Astrocyte of the spinal cord (primary cell): ENCODE results near the gene SZT2.
A peak's percentile ranks its signal among the peaks of the same experiment; 100 is the strongest.

ENCODE experiments used
- DNase-seq: peaks from one replicate; pipeline ENCODE4 v3.0.0; 2011; ENCODE audit warnings: low read depth, low spot score
- H3K4me3 ChIP-seq: 2 replicates; pipeline ENCODE4 v1.5.1; 2011; ENCODE audit warnings: low read depth, mild to moderate bottlenecking, low read length, moderate library complexity
- CTCF ChIP-seq: IDR thresholded peaks from 2 replicates; pipeline ENCODE4 v1.5.1; 2012; ENCODE audit warnings: low read depth, mild to moderate bottlenecking, low read length, inconsistent platforms
- in situ Hi-C: cut with HindIII; loops from 2 replicates; pipeline ENCODE4 v1.10.0; 2017; ENCODE audit warnings: low sequenced_read_pairs

The SZT2 gene

DNA sequence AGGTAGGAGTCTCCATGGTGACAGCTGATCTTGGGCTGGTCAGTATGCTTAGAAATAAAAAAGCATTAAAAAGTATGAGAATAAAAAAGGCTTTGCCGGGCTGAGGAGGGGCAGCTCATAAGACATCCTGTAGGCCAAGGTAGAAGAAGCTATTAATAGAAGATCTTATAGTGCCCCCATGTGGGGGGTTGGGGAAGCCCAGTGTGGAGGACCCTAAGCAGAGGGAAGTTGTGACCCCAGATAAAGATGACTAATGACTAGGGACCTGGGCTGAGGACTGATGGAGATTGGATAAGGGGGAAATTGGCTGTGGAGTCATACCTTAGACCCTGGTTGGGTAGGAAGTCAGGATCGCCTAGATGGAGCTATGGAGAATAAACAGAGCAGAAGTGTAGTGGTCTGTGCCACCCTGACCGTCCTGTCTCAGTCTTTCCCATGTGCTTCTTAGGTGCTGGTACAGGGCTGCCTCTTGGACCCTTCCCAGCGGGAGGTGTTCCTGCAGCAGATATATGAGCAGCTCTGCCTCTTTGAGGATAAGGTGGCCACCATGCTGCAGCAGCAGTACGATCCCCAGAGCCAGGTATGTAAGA, 25.0 kb downstream of the SZT2 start:
- TF ChIP-seq CTCF, result peak; percentile 64
- H3K4me3 ChIP-seq, result no peak overlapping the region
- peak; percentile 61 for DNase-seq
- in situ Hi-C loops, result no loop called here

DNA sequence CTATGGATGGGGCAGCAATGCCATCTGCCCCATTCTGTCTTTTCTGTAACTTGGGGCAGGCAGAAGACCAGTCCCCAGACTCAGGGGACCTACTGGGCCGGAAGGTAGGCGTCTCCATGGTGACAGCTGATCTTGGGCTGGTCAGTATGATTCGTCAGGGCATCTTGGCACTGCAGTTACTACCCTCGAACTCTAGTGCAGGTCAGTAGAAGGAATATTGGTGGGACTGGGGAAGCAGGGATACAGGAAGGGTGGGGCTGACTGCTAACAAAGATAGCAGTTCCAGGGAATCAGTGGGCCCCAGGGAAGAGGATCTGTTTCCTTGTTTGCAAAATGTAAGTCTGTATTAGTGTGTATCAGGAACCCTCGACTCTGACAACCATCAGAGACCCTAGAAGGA, 26.2 kb downstream of the SZT2 start:
- in situ Hi-C loops, result no loop called here
- no peak for DNase-seq
- no peak for TF ChIP-seq CTCF
- no peak overlapping the region for H3K4me3 ChIP-seq

DNA sequence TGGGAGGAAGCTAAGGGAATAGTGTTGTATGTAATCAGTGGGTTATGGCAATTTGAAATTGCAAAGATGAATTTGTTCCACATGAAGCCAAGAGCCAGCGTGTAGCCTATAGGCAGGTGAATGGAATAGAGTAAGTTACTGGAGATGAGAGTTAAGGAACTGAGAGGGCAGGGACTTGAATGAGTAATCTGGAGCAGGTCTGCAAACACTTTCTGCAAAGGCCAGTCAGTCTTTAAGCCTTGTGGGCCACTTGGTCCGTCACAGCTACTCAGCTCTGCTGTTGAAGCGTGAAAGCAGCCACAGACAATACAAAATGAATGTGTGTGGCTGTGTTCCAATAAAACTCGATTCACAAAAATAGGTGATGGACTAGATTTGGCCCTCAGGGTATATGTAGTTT, 29.2 kb downstream of the SZT2 start:
- in situ Hi-C loops, result no loop called here
- no peak overlapping the region for H3K4me3 ChIP-seq
- no peak for DNase-seq
- TF ChIP-seq CTCF, result no peak

DNA sequence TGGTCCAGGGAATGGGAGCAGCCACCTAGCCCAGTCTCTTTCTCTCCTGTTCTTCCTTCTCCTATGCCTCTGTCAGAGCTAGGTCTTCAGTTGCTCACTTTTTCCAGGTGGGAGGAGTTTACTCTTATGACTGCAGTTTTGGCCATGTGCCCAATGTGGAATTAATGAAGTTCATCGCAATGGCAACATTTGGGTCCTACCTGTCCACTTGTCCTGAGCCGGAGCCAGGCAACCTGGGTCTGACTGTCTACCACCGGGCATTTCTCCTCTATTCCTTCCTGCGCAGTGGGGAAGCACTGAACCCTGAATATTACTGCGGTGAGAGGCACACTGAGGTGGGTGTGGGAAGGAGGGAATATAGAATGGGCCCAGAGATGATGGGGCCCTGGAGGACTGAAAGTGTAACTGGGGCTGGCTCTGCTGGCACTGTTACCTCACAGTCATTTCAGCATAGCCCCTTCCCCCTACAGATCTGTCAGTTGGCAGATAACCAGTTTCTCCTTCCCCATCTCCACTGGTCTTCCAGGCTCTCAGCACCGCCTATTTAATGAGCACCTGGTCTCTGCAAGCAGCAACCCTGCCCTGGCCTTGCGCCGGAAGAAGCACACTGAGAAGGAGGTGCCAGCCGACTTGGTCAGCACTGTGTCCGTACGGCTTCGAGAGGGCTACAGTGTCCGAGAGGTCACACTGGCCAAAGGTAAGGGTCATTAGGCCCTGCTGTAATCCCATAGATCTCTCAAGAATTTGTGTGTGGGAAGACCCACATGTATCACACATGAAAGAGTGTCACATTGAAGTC, 30.1 kb downstream of the SZT2 start:
- in situ Hi-C loops, result no loop called here
- no peak overlapping the region for H3K4me3 ChIP-seq
- TF ChIP-seq CTCF, result no peak
- no peak for DNase-seq

DNA sequence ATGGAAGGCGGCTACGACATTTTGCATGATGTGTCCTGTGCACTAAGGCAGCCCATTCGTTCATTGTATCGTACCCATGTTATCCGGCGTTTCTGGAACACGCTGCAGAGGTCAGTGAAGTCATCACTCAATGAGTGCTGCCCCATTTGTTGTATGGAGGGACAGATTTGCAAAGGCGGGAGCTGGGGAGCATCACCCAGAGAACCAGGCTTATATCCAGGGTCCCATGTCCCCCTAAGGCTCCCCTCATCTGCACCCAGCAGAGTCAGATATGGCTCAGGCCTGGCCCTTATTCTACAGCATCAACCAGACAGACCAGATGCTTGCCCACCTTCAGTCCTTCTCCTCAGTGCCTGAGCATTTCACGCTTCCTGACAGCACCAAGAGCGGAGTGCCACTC, 31.2 kb downstream of the SZT2 start:
- no peak for DNase-seq
- no peak overlapping the region for H3K4me3 ChIP-seq
- in situ Hi-C loops, result no loop called here
- TF ChIP-seq CTCF, result no peak

GRCh38 chr1:43421396-43421795, 31.7 kb downstream of the SZT2 start:
- TF ChIP-seq CTCF, result no peak
- in situ Hi-C loops, result no loop called here
- no peak for DNase-seq
- no peak overlapping the region for H3K4me3 ChIP-seq
